ENCODE data around the gene GPC6.
"Not testable (repeated sequence)": the region's sequence is repeated elsewhere in the genome, so short reads cannot be mapped to it uniquely, and the experiment has no call there.

Gene GPC6

DNA sequence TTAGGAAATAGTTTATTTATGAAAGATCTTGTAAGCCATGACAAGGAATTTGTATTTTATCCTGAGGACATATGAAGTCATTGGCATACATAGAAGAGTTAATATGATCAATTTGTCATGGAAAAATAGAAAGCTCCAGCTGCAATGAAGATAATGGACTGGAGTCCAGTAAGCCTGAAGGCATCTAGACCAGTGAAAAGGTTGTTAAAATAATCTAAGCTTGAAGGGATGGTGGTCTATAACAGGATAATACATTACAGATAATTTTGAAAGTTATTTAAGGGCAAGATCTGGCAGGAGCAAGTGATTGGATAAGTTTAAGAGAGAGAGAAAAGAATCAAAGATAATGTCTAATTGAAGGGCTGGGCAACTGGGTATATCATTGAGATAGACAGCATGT lies 224.2 kb downstream of the GPC6 start:
- Histone ChIP-seq H4K91ac (ENCODE audit: low read depth, low read length, poor library complexity) (no peak overlapping the region), H3K27me3 (ENCODE audit: control insufficient read depth in 3 of 3, insufficient read depth in 3 of 3, low read depth in 1 of 3, low read length in 3 of 3) (no peaks in the 10 kb centered on the region), H3K79me1 (ENCODE audit: low read depth, low read length) (no peaks in the 10 kb centered on the region), H3K18ac (ENCODE audit: low read length) (no peak overlapping the region), H3K14ac (ENCODE audit: low read length) (no peak overlapping the region), H3K36me3 (replicated peaks in 1 of 2; ENCODE audit: control insufficient read depth in 2 of 2, insufficient read depth in 2 of 2, low read length in 2 of 2) (no peaks in the 10 kb centered on the region), H3K4me3 (ENCODE audit: low read length in 2 of 2) (no peak overlapping the region), H2BK12ac (ENCODE audit: low read length) (no peak overlapping the region), H3K9me3 (replicated peaks in 1 of 2; ENCODE audit: control insufficient read depth in 2 of 2, insufficient read depth in 1 of 2, low read depth in 1 of 2, low read length in 2 of 2) (no peaks in the 10 kb centered on the region), H2BK15ac (ENCODE audit: low read length) (no peak overlapping the region), H2BK5ac (ENCODE audit: low read length) (no peak overlapping the region), H3K4ac (ENCODE audit: low read length) (no peak overlapping the region), H2BK120ac (ENCODE audit: low read depth, low read length) (no peak overlapping the region), H3K4me2 (ENCODE audit: insufficient read depth, low read length, poor library complexity, severe bottlenecking) (no peak overlapping the region), H3K27ac (replicated peaks; ENCODE audit: low read length) (no peak overlapping the region), H3K23ac (ENCODE audit: low read depth, low read length, poor library complexity) (no peak overlapping the region), H3K9ac (ENCODE audit: low read depth, low read length, poor library complexity) (no peak overlapping the region), H3K4me1 (ENCODE audit: control insufficient read depth in 2 of 2, insufficient read depth in 1 of 2, low read depth in 1 of 2, low read length in 2 of 2) (no peaks in the 10 kb centered on the region), H2AK5ac (ENCODE audit: low read depth, low read length) (no peak overlapping the region), H2AFZ (ENCODE audit: low read length) (no peak overlapping the region), H4K8ac (ENCODE audit: low read depth, low read length) (no peak overlapping the region)
- no peak for DNase-seq (ENCODE audit: low spot score)

DNA sequence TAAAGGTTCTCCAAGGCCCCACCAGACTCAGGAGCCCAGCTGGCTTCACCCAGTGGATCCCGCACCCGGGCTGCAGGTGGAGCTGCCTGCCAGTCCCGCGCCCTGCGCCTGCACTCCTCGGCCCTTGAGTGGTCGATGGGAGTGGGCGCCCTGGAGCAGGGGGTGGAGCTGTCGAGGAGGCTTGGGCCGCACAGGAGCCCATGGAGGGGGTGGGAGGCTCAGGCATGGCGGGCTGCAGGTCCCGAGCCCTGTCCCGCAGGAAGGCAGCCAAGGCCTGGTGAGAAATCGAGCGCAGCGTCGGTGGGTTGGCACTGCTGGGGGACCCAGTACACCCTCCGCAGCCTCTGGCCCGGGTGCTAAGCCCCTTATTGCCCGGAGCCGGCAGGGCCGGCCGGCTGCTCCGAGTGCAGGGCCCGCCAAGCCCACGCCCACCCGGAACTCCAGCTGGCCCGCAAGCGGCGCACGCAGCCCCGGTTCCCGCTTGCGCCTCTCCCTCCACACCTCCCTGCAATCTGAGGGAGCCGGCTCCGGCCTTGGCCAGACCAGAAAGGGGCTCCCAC lies 228.1 kb downstream of the GPC6 start:
- DNase-seq (ENCODE audit: low spot score); H2AK5ac ChIP-seq (ENCODE audit: low read depth, low read length); H3K18ac ChIP-seq (ENCODE audit: low read length); H3K36me3 ChIP-seq (replicated peaks in 1 of 2; ENCODE audit: control insufficient read depth in 2 of 2, insufficient read depth in 2 of 2, low read length in 2 of 2); H3K9me3 ChIP-seq (replicated peaks in 1 of 2; ENCODE audit: control insufficient read depth in 2 of 2, insufficient read depth in 1 of 2, low read depth in 1 of 2, low read length in 2 of 2); H3K4me3 ChIP-seq (ENCODE audit: low read length in 2 of 2); H3K9ac ChIP-seq (ENCODE audit: low read depth, low read length, poor library complexity); H3K4me1 ChIP-seq (ENCODE audit: control insufficient read depth in 2 of 2, insufficient read depth in 1 of 2, low read depth in 1 of 2, low read length in 2 of 2); H2BK5ac ChIP-seq (ENCODE audit: low read length); H4K91ac ChIP-seq (ENCODE audit: low read depth, low read length, poor library complexity); H4K8ac ChIP-seq (ENCODE audit: low read depth, low read length); H2BK12ac ChIP-seq (ENCODE audit: low read length); H3K23ac ChIP-seq (ENCODE audit: low read depth, low read length, poor library complexity); H3K27ac ChIP-seq (replicated peaks; ENCODE audit: low read length); H3K14ac ChIP-seq (ENCODE audit: low read length); H3K4me2 ChIP-seq (ENCODE audit: insufficient read depth, low read length, poor library complexity, severe bottlenecking); H3K27me3 ChIP-seq (ENCODE audit: control insufficient read depth in 3 of 3, insufficient read depth in 3 of 3, low read depth in 1 of 3, low read length in 3 of 3); H2BK120ac ChIP-seq (ENCODE audit: low read depth, low read length); H2AFZ ChIP-seq (ENCODE audit: low read length); H3K79me1 ChIP-seq (ENCODE audit: low read depth, low read length); H2BK15ac ChIP-seq (ENCODE audit: low read length); H3K4ac ChIP-seq (ENCODE audit: low read length): not testable (repeated sequence)
- WGBS, 2 donors (ENCODE audit: extremely low coverage in 2 of 2, insufficient read length in 2 of 2, insufficient replicate concordance in 1 of 2): no CpG with 5 or more reads among the region's 36 CpGs

DNA sequence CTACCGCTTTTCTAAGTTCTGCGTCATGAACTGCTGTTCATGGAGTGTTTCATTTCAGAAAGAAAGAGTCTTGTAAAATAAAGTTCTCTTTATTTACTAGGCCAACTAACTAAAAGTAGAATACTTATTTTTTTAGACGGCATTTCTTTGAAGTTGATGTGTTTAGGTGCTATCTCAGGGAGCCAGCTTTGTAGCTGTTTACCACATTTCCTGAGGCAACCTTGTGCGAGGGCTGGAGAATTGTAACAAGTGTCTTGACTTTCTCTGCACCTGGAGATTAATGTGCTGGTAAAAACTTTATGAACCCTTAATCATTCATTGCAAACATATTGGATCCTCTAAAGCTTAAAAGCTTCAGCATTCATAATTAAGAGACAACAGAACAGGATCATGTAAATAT lies 229.3 kb downstream of the GPC6 start:
- Histone ChIP-seq H3K18ac (ENCODE audit: low read length) (no peak overlapping the region), H2AK5ac (ENCODE audit: low read depth, low read length) (no peak overlapping the region), H3K4me1 (ENCODE audit: control insufficient read depth in 2 of 2, insufficient read depth in 1 of 2, low read depth in 1 of 2, low read length in 2 of 2) (no peaks in the 10 kb centered on the region), H4K91ac (ENCODE audit: low read depth, low read length, poor library complexity) (no peak overlapping the region), H2BK12ac (ENCODE audit: low read length) (no peak overlapping the region), H3K36me3 (replicated peaks in 1 of 2; ENCODE audit: control insufficient read depth in 2 of 2, insufficient read depth in 2 of 2, low read length in 2 of 2) (no peaks in the 10 kb centered on the region), H3K9ac (ENCODE audit: low read depth, low read length, poor library complexity) (no peak overlapping the region), H2AFZ (ENCODE audit: low read length) (no peak overlapping the region), H3K23ac (ENCODE audit: low read depth, low read length, poor library complexity) (no peak overlapping the region), H3K4me3 (ENCODE audit: low read length in 2 of 2) (no peak overlapping the region), H3K27ac (replicated peaks; ENCODE audit: low read length) (no peak overlapping the region), H3K27me3 (ENCODE audit: control insufficient read depth in 3 of 3, insufficient read depth in 3 of 3, low read depth in 1 of 3, low read length in 3 of 3) (no peaks in the 10 kb centered on the region), H3K14ac (ENCODE audit: low read length) (no peak overlapping the region), H3K4ac (ENCODE audit: low read length) (no peak overlapping the region), H4K8ac (ENCODE audit: low read depth, low read length) (no peak overlapping the region), H2BK5ac (ENCODE audit: low read length) (no peak overlapping the region), H2BK120ac (ENCODE audit: low read depth, low read length) (no peak overlapping the region), H2BK15ac (ENCODE audit: low read length) (no peak overlapping the region), H3K9me3 (replicated peaks in 1 of 2; ENCODE audit: control insufficient read depth in 2 of 2, insufficient read depth in 1 of 2, low read depth in 1 of 2, low read length in 2 of 2) (no peaks in the 10 kb centered on the region), H3K4me2 (ENCODE audit: insufficient read depth, low read length, poor library complexity, severe bottlenecking) (no peak overlapping the region), H3K79me1 (ENCODE audit: low read depth, low read length) (no peaks in the 10 kb centered on the region)
- no CpG with 5 or more reads among the region's 4 CpGs for WGBS, 2 donors (ENCODE audit: extremely low coverage in 2 of 2, insufficient read length in 2 of 2, insufficient replicate concordance in 1 of 2)
- DNase-seq (ENCODE audit: low spot score): no peak

DNA sequence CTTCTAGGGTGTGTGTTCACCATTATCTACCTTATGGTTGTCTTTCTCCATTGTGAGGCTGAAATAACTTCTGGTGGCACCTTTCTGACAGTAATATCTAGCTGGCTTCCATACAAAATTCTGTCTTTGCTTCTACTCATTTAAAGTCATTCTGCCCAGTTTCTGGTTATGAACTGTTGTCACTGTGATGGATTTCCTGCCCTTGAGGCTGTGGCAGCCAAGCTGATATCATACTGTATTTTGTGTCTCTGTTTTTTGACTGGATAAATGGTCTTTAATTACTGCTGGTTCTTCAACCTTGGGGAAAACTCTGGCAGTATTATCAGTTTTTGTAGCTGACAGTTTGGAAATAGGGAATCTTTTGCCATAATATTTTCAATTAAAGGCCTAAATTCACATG lies 233.4 kb downstream of the GPC6 start:
- H3K23ac ChIP-seq (ENCODE audit: low read depth, low read length, poor library complexity): no peak overlapping the region
- H3K9ac ChIP-seq (ENCODE audit: low read depth, low read length, poor library complexity): no peak overlapping the region
- no peak overlapping the region for H2AFZ ChIP-seq (ENCODE audit: low read length)
- H3K4me1 ChIP-seq (ENCODE audit: control insufficient read depth in 2 of 2, insufficient read depth in 1 of 2, low read depth in 1 of 2, low read length in 2 of 2): no peaks in the 10 kb centered on the region
- no peak for DNase-seq (ENCODE audit: low spot score)
- no peak overlapping the region for H3K4me3 ChIP-seq (ENCODE audit: low read length in 2 of 2)
- H2BK15ac ChIP-seq (ENCODE audit: low read length): no peak overlapping the region
- no peaks in the 10 kb centered on the region for H3K36me3 ChIP-seq (replicated peaks in 1 of 2; ENCODE audit: control insufficient read depth in 2 of 2, insufficient read depth in 2 of 2, low read length in 2 of 2)
- H2BK12ac ChIP-seq (ENCODE audit: low read length): no peak overlapping the region
- no peaks in the 10 kb centered on the region for H3K27me3 ChIP-seq (ENCODE audit: control insufficient read depth in 3 of 3, insufficient read depth in 3 of 3, low read depth in 1 of 3, low read length in 3 of 3)
- no peaks in the 10 kb centered on the region for H3K79me1 ChIP-seq (ENCODE audit: low read depth, low read length)
- H3K27ac ChIP-seq (replicated peaks; ENCODE audit: low read length): no peak overlapping the region
- no peak overlapping the region for H3K4me2 ChIP-seq (ENCODE audit: insufficient read depth, low read length, poor library complexity, severe bottlenecking)
- no peaks in the 10 kb centered on the region for H3K9me3 ChIP-seq (replicated peaks in 1 of 2; ENCODE audit: control insufficient read depth in 2 of 2, insufficient read depth in 1 of 2, low read depth in 1 of 2, low read length in 2 of 2)
- no peak overlapping the region for H2BK5ac ChIP-seq (ENCODE audit: low read length)
- no peak overlapping the region for H2AK5ac ChIP-seq (ENCODE audit: low read depth, low read length)
- no peak overlapping the region for H3K18ac ChIP-seq (ENCODE audit: low read length)
- H4K91ac ChIP-seq (ENCODE audit: low read depth, low read length, poor library complexity): no peak overlapping the region
- H2BK120ac ChIP-seq (ENCODE audit: low read depth, low read length): no peak overlapping the region
- H3K14ac ChIP-seq (ENCODE audit: low read length): no peak overlapping the region
- no peak overlapping the region for H4K8ac ChIP-seq (ENCODE audit: low read depth, low read length)
- H3K4ac ChIP-seq (ENCODE audit: low read length): no peak overlapping the region

All from neuronal stem cell (in vitro differentiated cells).